Panc1 (cell line): ENCODE measurements around the gene NEU2. TPM values are rescaled to one million over a fixed set of nuclear protein-coding genes. Genes with fewer than 3 reads are reported as not detected.
A peak's percentile ranks its signal among the peaks of the same experiment; 100 is the strongest.

Experiments used
- ATAC-seq: fragments of 200-7000 bp; cut with Tn5 transposase; 2 replicates; pipeline ENCODE4 v1.9.1; 2020; ENCODE audit warnings: mild to moderate bottlenecking, moderate library complexity
- BruUV-seq: library from RNA; stranded (reverse); fragments of 400-500 nt; replicated peaks from 2 replicates; lab custom pipeline; 2021; lab: Mats Ljungman, UMichigan
- CTCF ChIA-PET: fragments of 300-600 bp; sonication (Branson Sonifier 250); formaldehyde crosslinking; loops from one replicate; lab custom pipeline; 2022; ENCODE audit warnings: antibody characterized with exemption; lab: Charles Lee
- POLR2A ChIA-PET: fragments of 300-600 bp; sonication (Branson Sonifier 250); formaldehyde crosslinking; loops from one replicate; lab custom pipeline; 2022; ENCODE audit warnings: antibody characterized with exemption; lab: Charles Lee
- DNase-seq: peaks from one replicate; pipeline ENCODE4 v3.0.0-alpha.2; 2010; ENCODE audit warnings: low read depth, low spot score
- H3K27ac ChIP-seq: 2 replicates; pipeline ENCODE4 v1.5.1; 2011; ENCODE audit warnings: mild to moderate bottlenecking, low read length, inconsistent platforms
- H3K27me3 ChIP-seq: fragments of 200-500 bp; sonication (Bioruptor generic); 2 replicates; pipeline ENCODE4 v1.6.0; 2014; ENCODE audit warnings: low read length, inconsistent platforms; ENCODE audit not compliant: control insufficient read depth, insufficient read depth
- H3K36me3 ChIP-seq: fragments of 200-500 bp; sonication (Bioruptor generic); 2 replicates; pipeline ENCODE4 v1.5.1; 2014; ENCODE audit warnings: inconsistent platforms, mild to moderate bottlenecking, low read length, moderate library complexity; ENCODE audit not compliant: control insufficient read depth, insufficient read depth
- H3K4me1 ChIP-seq: 2 replicates; pipeline ENCODE4 v1.5.1; 2011; ENCODE audit warnings: inconsistent platforms, mild to moderate bottlenecking, low read length, moderate library complexity; ENCODE audit not compliant: control insufficient read depth, insufficient read depth
- H3K4me3 ChIP-seq, 2 experiments: 2 replicates each; pipeline ENCODE4 v1.5.1; 2011 to 2012; ENCODE audit warnings: low read depth in 2 of 2, low read length in 2 of 2, mild to moderate bottlenecking in 2 of 2, inconsistent platforms in 1 of 2, moderate library complexity in 1 of 2
- H3K9me3 ChIP-seq: fragments of 200-500 bp; sonication (Bioruptor generic); 2 replicates; pipeline ENCODE4 v1.5.1; 2014; ENCODE audit warnings: low read depth, mild to moderate bottlenecking, inconsistent platforms, low read length, moderate library complexity; ENCODE audit not compliant: control insufficient read depth, insufficient read depth
- CTCF ChIP-seq: fragments of 450-650 bp; IDR thresholded peaks from 2 replicates; pipeline ENCODE4 v1.5.1; 2017; ENCODE audit warnings: mild to moderate bottlenecking
- POLR2AphosphoS5 ChIP-seq: IDR thresholded peaks from 2 replicates; pipeline ENCODE4 v1.6.1; 2012; ENCODE audit warnings: mild to moderate bottlenecking, low read depth, low read length, moderate library complexity
- REST ChIP-seq, 2 experiments: IDR thresholded peaks; 2 replicates each; pipeline ENCODE4 v1.6.1; 2011 to 2012; ENCODE audit warnings: low read depth in 2 of 2, control low read depth in 1 of 2, low read length in 1 of 2, mild to moderate bottlenecking in 1 of 2, moderate library complexity in 1 of 2; ENCODE audit not compliant: insufficient read depth in 1 of 2
- SIN3A ChIP-seq: IDR thresholded peaks from 2 replicates; pipeline ENCODE4 v1.6.1; 2012; ENCODE audit warnings: low read depth, mild to moderate bottlenecking, low read length, moderate library complexity, borderline replicate concordance; ENCODE audit not compliant: insufficient read depth
- TCF7L2 ChIP-seq: IDR thresholded peaks from 2 replicates; pipeline ENCODE4 v1.6.1; 2011; ENCODE audit warnings: mild to moderate bottlenecking, low read depth, low read length, inconsistent platforms
- in situ Hi-C: cut with HindIII; loops from 2 replicates; pipeline ENCODE4 v1.10.0; 2016; ENCODE audit warnings: low sequenced_read_pairs, low pct_unique_long_range_greater_than_20kb
- intact Hi-C: fragments of 100-400 bp; cut with micrococcal nuclease; formaldehyde crosslinking; loops from one replicate; pipeline ENCODE4 v1.10.0; 2022; ENCODE audit not compliant: unreplicated experiment
- total RNA-seq: library from RNA; stranded (reverse); gene quantifications from one replicate; pipeline ENCODE4 v1.2.1, GENCODE V29; 2021; ENCODE audit not compliant: unreplicated experiment

NEU2 gene
- total RNA-seq, 1 experiment from 2014 or later: not detected

DNA sequence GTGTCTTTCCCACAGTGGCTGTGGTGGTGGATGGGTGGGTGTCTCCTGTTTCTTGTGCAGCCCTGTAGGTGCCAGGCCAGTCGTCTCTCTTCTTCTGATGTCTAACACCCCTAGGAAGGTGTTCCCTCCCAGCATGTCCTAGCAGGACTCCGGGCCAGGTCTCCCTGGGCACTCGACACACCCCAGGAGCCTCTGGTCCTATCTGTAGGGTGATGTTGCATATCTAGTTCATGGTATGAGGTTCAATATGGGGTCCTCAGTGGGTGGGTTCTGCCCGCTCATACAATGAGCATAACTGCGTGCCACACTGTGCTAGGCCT lies 33.8 kb upstream of the NEU2 start:
- no peaks in the 10 kb centered on the region for H3K4me1 ChIP-seq
- intact Hi-C loops: no loop called here
- no peak for TF ChIP-seq CTCF
- DNase-seq: no peak
- H3K27me3 ChIP-seq: no peaks in the 10 kb centered on the region
- no peaks in the 10 kb centered on the region for H3K36me3 ChIP-seq
- peak; percentile 33; the same call in 1 of the 2 replicates for ATAC-seq
- CTCF ChIA-PET: no interaction called here
- no peaks in the 10 kb centered on the region for H3K9me3 ChIP-seq
- H3K27ac ChIP-seq: no peak overlapping the region
- in situ Hi-C loops: no loop called here
- no TSS peak for BruUV-seq
- POLR2A ChIA-PET: no interaction called here
- H3K4me3 ChIP-seq: no peak overlapping the region

DNA sequence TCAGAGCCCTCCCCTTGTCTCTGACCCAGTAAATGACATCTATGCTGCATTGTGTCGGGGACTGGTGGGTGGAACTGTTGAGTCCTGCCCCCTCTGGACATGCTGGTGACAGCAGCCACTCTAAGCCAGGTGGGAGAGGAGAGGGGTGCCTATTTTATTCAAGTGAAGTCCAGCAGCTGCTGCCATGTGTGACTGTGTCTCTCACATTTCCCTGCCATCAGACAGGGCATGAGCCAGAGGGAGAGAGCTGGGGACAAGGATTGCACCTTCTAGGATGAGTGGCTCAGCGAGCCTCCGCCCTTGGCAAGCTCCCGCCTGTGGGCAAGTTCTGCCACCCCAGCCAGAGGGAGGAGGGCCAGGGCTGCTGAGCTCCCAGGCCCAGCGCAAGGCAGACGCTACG lies 33.1 kb upstream of the NEU2 start:
- ATAC-seq (0 out of 2 replicates have a peak, but pooled peaks have one; percentile 57), DNase-seq (no peak)
- H3K4me1 ChIP-seq: no peaks in the 10 kb centered on the region
- H3K9me3 ChIP-seq: no peaks in the 10 kb centered on the region
- ChIA-PET POLR2A (no interaction called here), CTCF (no interaction called here)
- no peak overlapping the region for H3K4me3 ChIP-seq
- no TSS peak for BruUV-seq
- no peaks in the 10 kb centered on the region for H3K27me3 ChIP-seq
- H3K36me3 ChIP-seq: no peaks in the 10 kb centered on the region
- TF ChIP-seq SIN3A: no peak
- no peak for TF ChIP-seq TCF7L2
- in situ Hi-C loops: no loop called here
- H3K27ac ChIP-seq: 0 out of 2 replicates have a peak overlapping the region, but pooled peaks have one; percentile 20
- intact Hi-C loops: no loop called here

GRCh38 chr2:233000886-233001750 lies 31.4 kb upstream of the NEU2 start:
- ATAC-seq (no peak), DNase-seq (no peak)
- H3K27ac ChIP-seq: peak overlapping the region; percentile 32; the same call in 1 of the 2 replicates
- CTCF ChIA-PET: interaction anchor here (0.6 kb wide), 1 partner anchor 17 kb away, joined by 4 read pairs; no protein-coding TSS in a partner anchor
- no peak for TF ChIP-seq TCF7L2
- TF ChIP-seq SIN3A: no peak
- TF ChIP-seq POLR2AphosphoS5: no peak
- no peak for TF ChIP-seq REST (IDR thresholded peaks at IDR 0.05; ENCODE audit: insufficient read depth in 1 of 2, low read depth in 2 of 2, low read length in 1 of 2)
- TF ChIP-seq CTCF: no peak
- POLR2A ChIA-PET: no interaction called here
- no TSS peak for BruUV-seq
- intact Hi-C loops (no loop called here), in situ Hi-C loops (no loop called here)
- H3K27me3 ChIP-seq: no peaks in the 10 kb centered on the region
- no peaks in the 10 kb centered on the region for H3K9me3 ChIP-seq
- no peaks in the 10 kb centered on the region for H3K4me1 ChIP-seq
- H3K4me3 ChIP-seq: no peak overlapping the region
- no peaks in the 10 kb centered on the region for H3K36me3 ChIP-seq
